ENCODE results near the gene PRKG1. TPM values are rescaled to one million over a fixed set of nuclear protein-coding genes. Genes with fewer than 3 reads are reported as not detected.

Gene PRKG1
- total RNA-seq, 1 donor from 2014 or later: 4.6 TPM

DNA sequence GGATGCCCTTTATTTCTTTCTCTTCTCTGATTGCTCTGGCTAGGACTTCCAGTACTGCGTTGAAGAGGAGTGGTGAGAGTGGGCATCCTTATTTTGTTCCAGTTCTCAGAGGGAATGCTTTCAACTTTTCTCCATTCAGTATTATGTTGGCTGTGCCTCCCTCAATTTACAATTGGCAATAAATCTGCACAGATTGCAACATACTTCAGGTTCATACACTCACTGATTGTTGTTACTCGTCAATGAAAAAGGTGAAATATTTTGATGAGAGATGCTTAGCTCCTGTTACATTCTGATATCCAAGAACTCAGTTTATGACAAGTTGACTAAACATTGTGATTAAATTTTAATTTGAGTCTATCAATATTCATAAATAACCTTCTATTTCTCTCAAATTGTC is 1201.9 kb downstream of the PRKG1 start:
- Mint-ChIP-seq H3K9me3 (ENCODE audit: low read depth) (peaks cover 16% of the 10 kb centered on the region), H3K36me3 (ENCODE audit: insufficient read depth) (no peaks in the 10 kb centered on the region), H3K27ac (no peak overlapping the region), H3K4me3 (ENCODE audit: low read depth) (no peak overlapping the region), H3K4me1 (ENCODE audit: low read depth) (no peaks in the 10 kb centered on the region), H3K27me3 (no peaks in the 10 kb centered on the region)
- TF ChIP-seq, protein P1, sequence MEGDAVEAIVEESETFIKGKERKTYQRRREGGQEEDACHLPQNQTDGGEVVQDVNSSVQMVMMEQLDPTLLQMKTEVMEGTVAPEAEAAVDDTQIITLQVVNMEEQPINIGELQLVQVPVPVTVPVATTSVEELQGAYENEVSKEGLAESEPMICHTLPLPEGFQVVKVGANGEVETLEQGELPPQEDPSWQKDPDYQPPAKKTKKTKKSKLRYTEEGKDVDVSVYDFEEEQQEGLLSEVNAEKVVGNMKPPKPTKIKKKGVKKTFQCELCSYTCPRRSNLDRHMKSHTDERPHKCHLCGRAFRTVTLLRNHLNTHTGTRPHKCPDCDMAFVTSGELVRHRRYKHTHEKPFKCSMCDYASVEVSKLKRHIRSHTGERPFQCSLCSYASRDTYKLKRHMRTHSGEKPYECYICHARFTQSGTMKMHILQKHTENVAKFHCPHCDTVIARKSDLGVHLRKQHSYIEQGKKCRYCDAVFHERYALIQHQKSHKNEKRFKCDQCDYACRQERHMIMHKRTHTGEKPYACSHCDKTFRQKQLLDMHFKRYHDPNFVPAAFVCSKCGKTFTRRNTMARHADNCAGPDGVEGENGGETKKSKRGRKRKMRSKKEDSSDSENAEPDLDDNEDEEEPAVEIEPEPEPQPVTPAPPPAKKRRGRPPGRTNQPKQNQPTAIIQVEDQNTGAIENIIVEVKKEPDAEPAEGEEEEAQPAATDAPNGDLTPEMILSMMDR (IDR thresholded peaks at IDR 0.05; ENCODE audit: unreplicated experiment): no peak
- no peak for DNase-seq (ENCODE audit: low spot score, unreplicated experiment)

DNA sequence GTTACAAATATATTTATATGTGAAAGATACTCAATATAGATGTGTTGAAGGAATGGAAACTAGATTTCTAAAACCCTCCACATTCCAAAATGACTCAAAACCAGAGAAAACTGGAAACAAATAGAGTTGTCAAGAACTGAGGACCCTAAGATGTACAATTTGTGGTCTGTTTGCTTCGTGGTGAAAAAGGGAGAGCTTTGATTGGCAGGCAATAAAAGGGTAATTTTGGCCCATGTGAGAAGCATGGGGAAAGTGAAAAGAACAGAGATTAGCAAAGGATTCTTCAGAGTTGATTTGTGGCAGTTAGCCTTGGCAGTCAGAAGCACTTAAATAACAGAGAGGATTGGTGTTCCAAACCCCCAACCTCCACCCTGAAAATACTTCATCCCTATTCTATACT is 1202.7 kb downstream of the PRKG1 start:
- Mint-ChIP-seq H3K4me3 (ENCODE audit: low read depth) (no peak overlapping the region), H3K27ac (no peak overlapping the region), H3K36me3 (ENCODE audit: insufficient read depth) (no peaks in the 10 kb centered on the region), H3K9me3 (ENCODE audit: low read depth) (peaks cover 16% of the 10 kb centered on the region), H3K4me1 (ENCODE audit: low read depth) (no peaks in the 10 kb centered on the region), H3K27me3 (no peaks in the 10 kb centered on the region)
- DNase-seq (ENCODE audit: low spot score, unreplicated experiment): no peak
- TF ChIP-seq, protein P1 (IDR thresholded peaks at IDR 0.05; ENCODE audit: unreplicated experiment): no peak

DNA sequence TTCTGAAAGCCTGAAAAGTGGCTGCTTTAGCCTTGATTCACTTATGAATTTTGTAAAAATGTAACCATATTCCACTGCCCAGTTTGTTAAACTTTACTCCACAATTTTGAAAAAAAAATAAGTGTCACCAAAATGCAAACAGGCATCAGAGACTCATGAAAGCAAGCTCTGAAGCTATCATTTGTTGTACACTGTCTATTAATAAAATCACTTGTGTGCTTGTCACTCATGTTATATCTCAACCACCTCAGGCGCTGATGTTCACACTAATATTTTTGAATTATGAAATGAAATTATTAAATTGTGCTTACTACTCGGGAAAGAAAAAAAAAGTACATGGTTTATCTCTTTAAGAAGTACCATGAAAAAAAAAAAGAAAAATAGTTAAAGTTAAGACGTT is 1205.3 kb downstream of the PRKG1 start:
- Mint-ChIP-seq H3K4me3 (ENCODE audit: low read depth) (no peak overlapping the region), H3K9me3 (ENCODE audit: low read depth) (peaks cover 15% of the 10 kb centered on the region), H3K36me3 (ENCODE audit: insufficient read depth) (no peaks in the 10 kb centered on the region), H3K27me3 (no peaks in the 10 kb centered on the region), H3K27ac (no peak overlapping the region), H3K4me1 (ENCODE audit: low read depth) (no peaks in the 10 kb centered on the region)
- TF ChIP-seq, protein P1 (IDR thresholded peaks at IDR 0.05; ENCODE audit: unreplicated experiment): no peak
- no peak for DNase-seq (ENCODE audit: low spot score, unreplicated experiment)

DNA sequence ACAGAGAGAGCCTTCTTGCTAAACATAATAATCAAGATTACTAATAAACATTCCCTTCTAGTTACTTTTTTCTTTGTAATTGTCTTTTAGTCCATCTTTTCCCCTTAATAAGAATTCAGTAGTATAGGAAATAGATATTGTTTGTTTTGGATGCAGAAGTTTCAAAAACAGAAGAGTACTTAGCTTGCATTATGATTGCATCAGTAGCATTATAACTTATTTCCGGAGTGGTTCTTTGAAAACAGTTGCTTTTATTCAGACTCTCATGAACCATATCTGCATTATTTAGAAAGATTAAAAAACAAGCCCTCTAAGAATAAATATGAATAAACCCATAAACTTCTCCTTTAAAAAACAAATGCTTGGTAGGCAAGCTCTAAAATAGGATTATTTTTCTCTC is 1205.8 kb downstream of the PRKG1 start:
- Mint-ChIP-seq H3K27me3 (no peaks in the 10 kb centered on the region), H3K9me3 (ENCODE audit: low read depth) (peaks cover 10% of the 10 kb centered on the region), H3K4me1 (ENCODE audit: low read depth) (no peaks in the 10 kb centered on the region), H3K27ac (no peak overlapping the region), H3K36me3 (ENCODE audit: insufficient read depth) (no peaks in the 10 kb centered on the region), H3K4me3 (ENCODE audit: low read depth) (no peak overlapping the region)
- DNase-seq (ENCODE audit: low spot score, unreplicated experiment): no peak
- TF ChIP-seq, protein P1 (IDR thresholded peaks at IDR 0.05; ENCODE audit: unreplicated experiment): no peak

DNA sequence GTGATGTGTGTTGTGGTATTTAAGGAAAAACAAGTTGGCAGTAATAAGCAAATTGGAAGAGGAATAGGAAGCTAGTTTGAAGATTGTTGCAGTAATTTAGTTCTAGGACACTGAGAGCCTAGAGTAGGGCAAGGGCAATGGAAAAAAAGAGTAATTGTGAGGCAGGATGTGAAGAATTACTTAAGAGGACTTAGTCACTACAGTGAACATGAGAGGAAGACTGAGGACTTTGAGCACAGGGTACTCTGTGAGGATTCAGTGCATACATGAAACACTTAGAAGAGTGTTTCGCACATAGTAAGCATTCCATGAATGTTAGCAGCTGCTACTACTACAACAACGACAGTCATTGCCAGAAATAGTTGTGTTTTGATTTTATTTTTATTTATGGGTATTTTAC is 1208.9 kb downstream of the PRKG1 start:
- H3K36me3 Mint-ChIP-seq (ENCODE audit: insufficient read depth): no peaks in the 10 kb centered on the region
- no peak overlapping the region for H3K4me3 Mint-ChIP-seq (ENCODE audit: low read depth)
- H3K9me3 Mint-ChIP-seq (ENCODE audit: low read depth): peaks cover under 1% of the 10 kb centered on the region
- TF ChIP-seq, protein P1 (IDR thresholded peaks at IDR 0.05; ENCODE audit: unreplicated experiment): no peak
- DNase-seq (ENCODE audit: low spot score, unreplicated experiment): no peak
- no peak overlapping the region for H3K27ac Mint-ChIP-seq
- H3K4me1 Mint-ChIP-seq (ENCODE audit: low read depth): no peaks in the 10 kb centered on the region
- H3K27me3 Mint-ChIP-seq: no peaks in the 10 kb centered on the region

Data from progenitor cell of endocrine pancreas (in vitro differentiated cells).